Stomach (tissue), 9 donors: Measurements from ENCODE around the gene MLLT11. TPM values are rescaled to one million over a fixed set of nuclear protein-coding genes. Genes with fewer than 3 reads are reported as not detected.

Experiments
- DNase-seq, 2 donors: peaks; one replicate each; pipeline versions ENCODE4 v3.0.0 to v3.0.0-alpha.2; 2013 to 2019
- H3K27ac ChIP-seq, 5 donors: fragments of 200-600 bp in 4 of 5; sonication (generic) in 4 of 5; one replicate each; pipeline ENCODE4 v1.5.1; 2013 to 2019; ENCODE audit warnings: mild to moderate bottlenecking in 1 of 5, moderate library complexity in 1 of 5
- H3K27me3 ChIP-seq, 3 donors: fragments of 200-600 bp; sonication (generic); one replicate each; pipeline ENCODE4 v1.5.1; 2017 to 2019; ENCODE audit warnings: mixed run types in 1 of 3
- H3K36me3 ChIP-seq, 4 donors: fragments of 200-600 bp; sonication (generic); 1 replicate in 3 of 4; 2 replicates in 1 of 4; pipeline ENCODE4 v1.5.1; 2016 to 2019
- H3K4me1 ChIP-seq, 4 donors: fragments of 200-600 bp; sonication (generic); one replicate each; pipeline ENCODE4 v1.5.1; 2016 to 2019
- H3K4me3 ChIP-seq, 4 donors: fragments of 200-600 bp; sonication (generic) in 3 of 4; one replicate each; pipeline ENCODE4 v1.5.1; 2016 to 2019; ENCODE audit warnings: mild to moderate bottlenecking in 1 of 4
- H3K9me3 ChIP-seq, 4 donors: fragments of 200-600 bp; sonication (generic); one replicate each; pipeline ENCODE4 v1.5.1; 2016 to 2019
- EP300 ChIP-seq: sonication (generic); formaldehyde crosslinking; IDR thresholded peaks from one replicate; pipeline ENCODE4 v1.6.1; 2017; ENCODE audit warnings: antibody characterized with exemption
- POLR2A ChIP-seq, 4 donors: fragments of 450-650 bp; IDR thresholded peaks; one replicate each; pipeline ENCODE4 v1.6.1; 2016; ENCODE audit warnings: antibody characterized with exemption in 4 of 4, control low read depth in 2 of 4, mild to moderate bottlenecking in 1 of 4, moderate library complexity in 1 of 4
- POLR2AphosphoS5 ChIP-seq, 3 donors: sonication (generic); formaldehyde crosslinking; IDR thresholded peaks; one replicate each; pipeline ENCODE4 v1.6.1; 2016; ENCODE audit warnings: antibody characterized with exemption in 3 of 3
- WGBS, 5 donors: extraction: QIAGEN DNeasy Blood & Tissue Kit in 3 of 5; methylation state at CpG; one replicate each; pipeline versions ENCODE4 v1.1.5 to v1.1.7; 2013 to 2018; 5-methylcytosine and 5-hydroxymethylcytosine counted together
- intact Hi-C: fragments of 100-400 bp; cut with DNase I; formaldehyde crosslinking; loops from one replicate; pipeline ENCODE4 v1.15.1; 2023; ENCODE audit warnings: low total_unique reads
- polyA plus RNA-seq, 3 donors: library from polyadenylated mRNA; stranded (reverse); fragments of 200-250 nt; gene quantifications; one replicate each; pipeline ENCODE4 v1.2.3, GENCODE V29; 2013
- total RNA-seq, 5 donors: library from RNA; depleted of rRNA; stranded (reverse); fragments of >200 nt; gene quantifications; one replicate each; pipeline versions ENCODE4 v1.1.0 to v1.2.3, GENCODE V29; 2014 to 2016
- TF ChIP-seq, protein P1 (sequence below), 7 experiments: fragments of 450-650 bp in 4 of 7; fragments of 200-600 bp in 3 of 7; sonication (generic) in 3 of 7; IDR thresholded peaks; one replicate each; pipeline ENCODE4 v1.5.1; 2016 to 2019; ENCODE audit warnings: antibody characterized with exemption in 7 of 7, control low read depth in 2 of 7, mild to moderate bottlenecking in 1 of 7
- donor health status: healthy with polysubstance abuse.
- donor health status: Bipolar disorder and iron deficiency.
- donor health status: healthy.

The MLLT11 gene
- total and polyA plus RNA-seq, 8 donors, result 0.72 to 14.0 (median 1.9) TPM; not detected in 2

GRCh38 chr1:151013518-151013917 is 46.7 kb upstream of the MLLT11 start:
- Histone ChIP-seq H3K36me3 (peaks cover 0 to 19% (median 11%) of the 10 kb centered on the region in 4 donors), H3K4me3 (no peak overlapping the region), H3K4me1 (peaks cover 28 to 56% (median 43%) of the 10 kb centered on the region in 4 donors), H3K9me3 (no peaks in the 10 kb centered on the region), H3K27ac (peak overlapping the region; percentile 48 to 64 (median 56)), H3K27me3 (no peaks in the 10 kb centered on the region)
- DNase-seq, result peak; percentile 63 to 86
- TF ChIP-seq EP300 (no peak), POLR2A (IDR thresholded peaks at IDR 0.05) (no peak), POLR2AphosphoS5 (IDR thresholded peaks at IDR 0.05) (peak in 1 of 3 donors; percentile 35)
- TF ChIP-seq, protein P1, sequence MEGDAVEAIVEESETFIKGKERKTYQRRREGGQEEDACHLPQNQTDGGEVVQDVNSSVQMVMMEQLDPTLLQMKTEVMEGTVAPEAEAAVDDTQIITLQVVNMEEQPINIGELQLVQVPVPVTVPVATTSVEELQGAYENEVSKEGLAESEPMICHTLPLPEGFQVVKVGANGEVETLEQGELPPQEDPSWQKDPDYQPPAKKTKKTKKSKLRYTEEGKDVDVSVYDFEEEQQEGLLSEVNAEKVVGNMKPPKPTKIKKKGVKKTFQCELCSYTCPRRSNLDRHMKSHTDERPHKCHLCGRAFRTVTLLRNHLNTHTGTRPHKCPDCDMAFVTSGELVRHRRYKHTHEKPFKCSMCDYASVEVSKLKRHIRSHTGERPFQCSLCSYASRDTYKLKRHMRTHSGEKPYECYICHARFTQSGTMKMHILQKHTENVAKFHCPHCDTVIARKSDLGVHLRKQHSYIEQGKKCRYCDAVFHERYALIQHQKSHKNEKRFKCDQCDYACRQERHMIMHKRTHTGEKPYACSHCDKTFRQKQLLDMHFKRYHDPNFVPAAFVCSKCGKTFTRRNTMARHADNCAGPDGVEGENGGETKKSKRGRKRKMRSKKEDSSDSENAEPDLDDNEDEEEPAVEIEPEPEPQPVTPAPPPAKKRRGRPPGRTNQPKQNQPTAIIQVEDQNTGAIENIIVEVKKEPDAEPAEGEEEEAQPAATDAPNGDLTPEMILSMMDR (IDR thresholded peaks at IDR 0.05), result peak in 1 of 7 experiments; percentile 26
- intact Hi-C loops, result no loop called here
- 20 to 33% (median 27%) methylated on average over 2 of the region's 2 CpGs for WGBS, 5 donors

- intact Hi-C loops, result loop anchor here (10.0 kb wide), 1 partner anchor 130 kb away; the partner anchor contains the start of gene TNFAIP8L2
- Histone ChIP-seq H3K27ac (peak overlapping the region in 1 of 5 donors; percentile 57), H3K4me3 (no peak overlapping the region), H3K36me3 (peaks cover 37 to 74% (median 68%) of the 10 kb centered on the region in 4 donors), H3K9me3 (no peaks in the 10 kb centered on the region), H3K27me3 (no peaks in the 10 kb centered on the region), H3K4me1 (peaks cover 0 to 17% (median 4%) of the 10 kb centered on the region in 4 donors)
- peak; percentile 86 to 90 for DNase-seq
- TF ChIP-seq EP300 (no peak), POLR2AphosphoS5 (IDR thresholded peaks at IDR 0.05) (peak in 1 of 3 donors; percentile 42)
- TF ChIP-seq, protein P1 (IDR thresholded peaks at IDR 0.05), result peak in 5 of 7 experiments; percentile 52 to 74 (median 65)
- WGBS, 5 donors, result 20 to 28% (median 23%) methylated on average over 5 to 6 of the region's 6 CpGs
Observed at GRCh38 chr1:151024540-151025146, 35.6 kb upstream of the MLLT11 start.

DNA sequence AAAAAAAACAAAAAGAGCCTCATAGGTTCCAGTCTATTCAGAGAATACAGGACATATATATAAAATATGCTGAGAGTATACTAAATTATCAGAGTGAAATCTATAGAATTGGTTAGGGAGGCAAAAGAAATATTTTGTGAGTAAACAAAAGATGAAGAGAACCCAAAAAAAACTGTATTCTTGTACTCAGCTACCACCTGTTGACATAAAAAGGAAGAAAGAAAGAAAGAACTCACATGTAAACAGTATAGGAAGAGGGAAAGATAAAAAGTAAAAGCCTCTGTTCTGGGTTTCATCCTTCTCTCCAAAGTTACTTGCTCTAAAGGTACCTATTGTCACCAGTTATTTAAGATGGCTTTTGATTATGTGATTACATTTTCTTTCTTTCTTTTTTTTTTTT is 33.7 kb upstream of the MLLT11 start:
- Histone ChIP-seq H3K4me3 (no peak overlapping the region), H3K36me3 (peaks cover 35 to 78% (median 73%) of the 10 kb centered on the region in 4 donors), H3K27ac (no peak overlapping the region), H3K4me1 (peaks cover 0 to 17% (median 4%) of the 10 kb centered on the region in 4 donors), H3K9me3 (no peaks in the 10 kb centered on the region), H3K27me3 (no peaks in the 10 kb centered on the region)
- TF ChIP-seq POLR2AphosphoS5 (IDR thresholded peaks at IDR 0.05), result no peak
- no peak for TF ChIP-seq POLR2A (IDR thresholded peaks at IDR 0.05)
- TF ChIP-seq, protein P1 (IDR thresholded peaks at IDR 0.05), result no peak
- TF ChIP-seq EP300, result no peak
- intact Hi-C loops, result loop anchor here (10.0 kb wide), 1 partner anchor 128 kb away; the partner anchor contains the start of gene TNFAIP8L2
- no peak for DNase-seq

- H3K9me3 ChIP-seq, result no peaks in the 10 kb centered on the region
- peaks cover 0 to 8% (median 0%) of the 10 kb centered on the region in 4 donors for H3K4me1 ChIP-seq
- no peak overlapping the region for H3K4me3 ChIP-seq
- peaks cover 44 to 94% (median 82%) of the 10 kb centered on the region in 4 donors for H3K36me3 ChIP-seq
- WGBS, 5 donors, result 95 to 98% (median 97%) methylated on average over 8 of the region's 8 CpGs
- no peak overlapping the region for H3K27ac ChIP-seq
- intact Hi-C loops, result no loop called here
- TF ChIP-seq, protein P1 (IDR thresholded peaks at IDR 0.05), result no peak
- TF ChIP-seq POLR2A (IDR thresholded peaks at IDR 0.05), result no peak
- TF ChIP-seq EP300, result no peak
- DNase-seq, result no peak
- H3K27me3 ChIP-seq, result no peaks in the 10 kb centered on the region
Observed at GRCh38 chr1:151032164-151032563, 28.0 kb upstream of the MLLT11 start.
